Type B pancreatic cell (in vitro differentiated cells): Measurements from ENCODE around the gene KCNB1. TPM values are rescaled to one million over a fixed set of nuclear protein-coding genes. Genes with fewer than 3 reads are reported as not detected.

Source experiments
- DNase-seq: peaks from one replicate; pipeline ENCODE4 v3.0.0; 2021; ENCODE audit warnings: mixed read lengths; ENCODE audit not compliant: unreplicated experiment; ENCODE audit errors: extremely low spot score
- H3K27ac Mint-ChIP-seq: 2 replicates; pipeline ENCODE4 v1.8.0; 2021; ENCODE audit warnings: mild to moderate bottlenecking, mixed read lengths
- H3K27me3 Mint-ChIP-seq: 2 replicates; pipeline ENCODE4 v1.8.0; 2021; ENCODE audit warnings: mixed read lengths
- H3K36me3 Mint-ChIP-seq: 2 replicates; pipeline ENCODE4 v1.8.0; 2021; ENCODE audit warnings: mixed read lengths
- H3K4me1 Mint-ChIP-seq: one replicate; pipeline ENCODE4 v1.8.0; 2021; ENCODE audit warnings: mixed read lengths; ENCODE audit not compliant: unreplicated experiment
- H3K4me3 Mint-ChIP-seq: 2 replicates; pipeline ENCODE4 v1.8.0; 2021; ENCODE audit warnings: mild to moderate bottlenecking, mixed read lengths
- H3K9me3 Mint-ChIP-seq: 2 replicates; pipeline ENCODE4 v1.8.0; 2021; ENCODE audit warnings: mixed read lengths
- CTCF ChIP-seq: fragments of 200-600 bp; sonication (generic); conservative IDR thresholded peaks from 2 replicates; pipeline ENCODE4 v1.5.0; 2021; ENCODE audit warnings: antibody characterized with exemption, mild to moderate bottlenecking
- total RNA-seq: library from RNA; stranded (reverse); gene quantifications from 2 replicates; pipeline ENCODE4 v1.2.1, GENCODE V29; 2021; ENCODE audit warnings: low replicate concordance

KCNB1 gene
- total RNA-seq, 1 donor from 2014 or later: 1.2 TPM

GRCh38 chr20:49320460-49320859 lies 162.0 kb downstream of the KCNB1 start:
- no peaks in the 10 kb centered on the region for H3K36me3 Mint-ChIP-seq
- peak; percentile 57 for TF ChIP-seq CTCF
- H3K4me3 Mint-ChIP-seq: no peak overlapping the region
- H3K4me1 Mint-ChIP-seq: peaks cover 11% of the 10 kb centered on the region
- no peak for DNase-seq
- peaks cover 91% of the 10 kb centered on the region for H3K27me3 Mint-ChIP-seq
- peaks cover 8% of the 10 kb centered on the region for H3K9me3 Mint-ChIP-seq
- H3K27ac Mint-ChIP-seq: no peak overlapping the region

GRCh38 chr20:49319208-49319809 lies 163.2 kb downstream of the KCNB1 start:
- Mint-ChIP-seq H3K27me3 (peaks cover 91% of the 10 kb centered on the region), H3K4me3 (peak overlapping the region; percentile 82)

GRCh38 chr20:49318430-49319207 lies 163.8 kb downstream of the KCNB1 start:
- peak overlapping the region; percentile 82 for H3K4me3 Mint-ChIP-seq
- DNase-seq: no peak
- H3K27ac Mint-ChIP-seq: no peak overlapping the region
- TF ChIP-seq CTCF: no peak
- peaks cover 8% of the 10 kb centered on the region for H3K9me3 Mint-ChIP-seq
- H3K36me3 Mint-ChIP-seq: no peaks in the 10 kb centered on the region
- H3K4me1 Mint-ChIP-seq: peaks cover 7% of the 10 kb centered on the region
- H3K27me3 Mint-ChIP-seq: peaks cover 91% of the 10 kb centered on the region

More at GRCh38 chr20:49319208-49319809, 163.2 kb downstream of the KCNB1 start:
- Mint-ChIP-seq H3K9me3 (peaks cover 8% of the 10 kb centered on the region), H3K27ac (no peak overlapping the region), H3K4me1 (peaks cover 11% of the 10 kb centered on the region), H3K36me3 (no peaks in the 10 kb centered on the region)
- DNase-seq: no peak
- no peak for TF ChIP-seq CTCF

- Mint-ChIP-seq H3K9me3 (peaks cover 8% of the 10 kb centered on the region), H3K36me3 (no peaks in the 10 kb centered on the region), H3K4me3 (peak overlapping the region; percentile 78), H3K27me3 (peaks cover 92% of the 10 kb centered on the region), H3K4me1 (peaks cover 5% of the 10 kb centered on the region), H3K27ac (no peak overlapping the region)
- TF ChIP-seq CTCF: no peak
- DNase-seq: no peak
Measured at GRCh38 chr20:49318091-49318429, 164.4 kb downstream of the KCNB1 start.

- DNase-seq: no peak
- H3K27me3 Mint-ChIP-seq: peaks cover 90% of the 10 kb centered on the region
- H3K36me3 Mint-ChIP-seq: no peaks in the 10 kb centered on the region
- TF ChIP-seq CTCF: no peak
- no peak overlapping the region for H3K4me3 Mint-ChIP-seq
- H3K9me3 Mint-ChIP-seq: peaks cover 8% of the 10 kb centered on the region
- H3K4me1 Mint-ChIP-seq: peaks cover 5% of the 10 kb centered on the region
- H3K27ac Mint-ChIP-seq: no peak overlapping the region
Measured at GRCh38 chr20:49316704-49317103, 165.8 kb downstream of the KCNB1 start.
